ENCODE results near the gene USP2. TPM values are rescaled to one million over a fixed set of nuclear protein-coding genes. Genes with fewer than 3 reads are reported as not detected.

USP2 gene
- total RNA-seq, 1 experiment from 2014 or later: 5.7 TPM

DNA sequence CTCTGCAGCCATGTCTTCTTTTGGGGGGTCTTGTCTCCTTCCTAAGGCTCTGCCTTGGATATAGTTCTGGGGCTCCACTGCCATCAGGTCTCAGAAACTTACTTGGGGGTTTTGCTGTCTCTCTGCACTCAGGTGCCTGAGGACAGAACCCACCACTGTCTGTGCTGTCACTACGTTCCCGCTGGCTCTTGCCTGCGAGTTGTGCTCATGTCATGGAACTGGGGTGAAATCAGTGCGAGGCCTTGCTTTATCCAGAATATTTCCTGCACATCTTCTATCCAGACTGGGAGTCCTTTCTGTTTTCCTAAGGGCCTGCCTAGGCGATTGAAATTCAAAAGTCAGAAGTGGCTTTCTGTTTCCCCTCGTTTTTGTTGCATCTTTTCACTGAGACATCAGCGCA lies 6.6 kb upstream of the USP2 start:
- no peak overlapping the region for H3K27ac ChIP-seq (ENCODE audit: insufficient read length, low read depth, low read length)
- no peak overlapping the region for H2BK20ac ChIP-seq (ENCODE audit: low read depth, low read length, poor library complexity, severe bottlenecking)
- H3K27ac Mint-ChIP-seq: no peak overlapping the region; a peak in 1 of 7 replicates
- H4K8ac ChIP-seq (replicated peaks; ENCODE audit: insufficient read length, low read depth, low read length): no peak overlapping the region
- no peak overlapping the region for H3K4me2 ChIP-seq (ENCODE audit: insufficient read depth, insufficient read length, low read length)
- no peak overlapping the region for H2AK5ac ChIP-seq (ENCODE audit: insufficient read length, low read length)
- no peak overlapping the region for H2BK120ac ChIP-seq (ENCODE audit: low read depth, low read length, poor library complexity, severe bottlenecking)
- no peak overlapping the region for H3K4ac ChIP-seq (ENCODE audit: low read depth, low read length)
- no peaks in the 10 kb centered on the region for H3K9me3 Mint-ChIP-seq
- H3K27me3 Mint-ChIP-seq (ENCODE audit: low read depth): no peaks in the 10 kb centered on the region
- H3K4me3 Mint-ChIP-seq: no peak overlapping the region
- no peak overlapping the region for H2AFZ ChIP-seq (ENCODE audit: low read length)
- DNase-seq: no peak
- WGBS (ENCODE audit: extremely low coverage, insufficient read length, low lambda C conversion rate): no CpG with 5 or more reads among the region's 7 CpGs
- H3K79me1 ChIP-seq (ENCODE audit: insufficient read depth, low read depth, low read length, poor library complexity, severe bottlenecking): no peaks in the 10 kb centered on the region
- no peak overlapping the region for H2BK12ac ChIP-seq (ENCODE audit: insufficient read length, low read depth, low read length)
- H4K20me1 ChIP-seq (ENCODE audit: control insufficient read depth, insufficient read depth, insufficient read length): no peaks in the 10 kb centered on the region
- H4K91ac ChIP-seq (ENCODE audit: insufficient read length, low read depth, low read length): no peak overlapping the region
- no peak overlapping the region for H3K14ac ChIP-seq (ENCODE audit: insufficient read depth, low read length)
- no peak overlapping the region for H3T11ph ChIP-seq (ENCODE audit: low read length)
- H3K79me2 ChIP-seq (ENCODE audit: insufficient read depth, low read length): no peaks in the 10 kb centered on the region
- no peaks in the 10 kb centered on the region for H3K36me3 Mint-ChIP-seq (ENCODE audit: insufficient read depth in 1 of 3, low read depth in 3 of 3)
- TF ChIP-seq, protein P1, sequence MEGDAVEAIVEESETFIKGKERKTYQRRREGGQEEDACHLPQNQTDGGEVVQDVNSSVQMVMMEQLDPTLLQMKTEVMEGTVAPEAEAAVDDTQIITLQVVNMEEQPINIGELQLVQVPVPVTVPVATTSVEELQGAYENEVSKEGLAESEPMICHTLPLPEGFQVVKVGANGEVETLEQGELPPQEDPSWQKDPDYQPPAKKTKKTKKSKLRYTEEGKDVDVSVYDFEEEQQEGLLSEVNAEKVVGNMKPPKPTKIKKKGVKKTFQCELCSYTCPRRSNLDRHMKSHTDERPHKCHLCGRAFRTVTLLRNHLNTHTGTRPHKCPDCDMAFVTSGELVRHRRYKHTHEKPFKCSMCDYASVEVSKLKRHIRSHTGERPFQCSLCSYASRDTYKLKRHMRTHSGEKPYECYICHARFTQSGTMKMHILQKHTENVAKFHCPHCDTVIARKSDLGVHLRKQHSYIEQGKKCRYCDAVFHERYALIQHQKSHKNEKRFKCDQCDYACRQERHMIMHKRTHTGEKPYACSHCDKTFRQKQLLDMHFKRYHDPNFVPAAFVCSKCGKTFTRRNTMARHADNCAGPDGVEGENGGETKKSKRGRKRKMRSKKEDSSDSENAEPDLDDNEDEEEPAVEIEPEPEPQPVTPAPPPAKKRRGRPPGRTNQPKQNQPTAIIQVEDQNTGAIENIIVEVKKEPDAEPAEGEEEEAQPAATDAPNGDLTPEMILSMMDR (conservative IDR thresholded peaks at IDR 0.05): no peak
- no peak overlapping the region for H4K5ac ChIP-seq (ENCODE audit: insufficient read length, low read depth, low read length)
- H3K9me3 ChIP-seq (ENCODE audit: control insufficient read depth, low read depth, low read length): no peaks in the 10 kb centered on the region
- H3K23ac ChIP-seq (ENCODE audit: insufficient read length, low read depth, low read length): no peak overlapping the region
- H2BK5ac ChIP-seq (ENCODE audit: insufficient read length, low read length): no peak overlapping the region
- H3K9ac ChIP-seq (ENCODE audit: extremely low read depth, insufficient read length, low read length): no peak overlapping the region
- no peaks in the 10 kb centered on the region for H3K27me3 ChIP-seq (ENCODE audit: insufficient read depth, low read length)
- H3K23me2 ChIP-seq (ENCODE audit: insufficient read length, low read depth, low read length, poor library complexity, severe bottlenecking): no peaks in the 10 kb centered on the region
- no peak overlapping the region for H2BK15ac ChIP-seq (ENCODE audit: low read depth, low read length)
- H3K18ac ChIP-seq (ENCODE audit: insufficient read length, low read depth, low read length): no peak overlapping the region
- no peaks in the 10 kb centered on the region for H3K4me1 ChIP-seq (ENCODE audit: insufficient read depth, low read length)
- peaks cover 4 to 6% of the 10 kb centered on the region in 2 experiments for H3K4me1 Mint-ChIP-seq
- H3K56ac ChIP-seq (ENCODE audit: insufficient read length, low read depth, low read length): no peak overlapping the region
